ENCODE data around the gene CWH43. TPM values are rescaled to one million over a fixed set of nuclear protein-coding genes. Genes with fewer than 3 reads are reported as not detected.

The CWH43 gene
- total RNA-seq, 1 donor from 2014 or later = not detected

- Mint-ChIP-seq H3K27me3 (no peaks in the 10 kb centered on the region), H3K9me3 (ENCODE audit: low read depth) (peaks cover 47% of the 10 kb centered on the region)
These were observed 14.7 kb downstream of the CWH43 start for GRCh38 chr4:49000806-49001205.

DNA sequence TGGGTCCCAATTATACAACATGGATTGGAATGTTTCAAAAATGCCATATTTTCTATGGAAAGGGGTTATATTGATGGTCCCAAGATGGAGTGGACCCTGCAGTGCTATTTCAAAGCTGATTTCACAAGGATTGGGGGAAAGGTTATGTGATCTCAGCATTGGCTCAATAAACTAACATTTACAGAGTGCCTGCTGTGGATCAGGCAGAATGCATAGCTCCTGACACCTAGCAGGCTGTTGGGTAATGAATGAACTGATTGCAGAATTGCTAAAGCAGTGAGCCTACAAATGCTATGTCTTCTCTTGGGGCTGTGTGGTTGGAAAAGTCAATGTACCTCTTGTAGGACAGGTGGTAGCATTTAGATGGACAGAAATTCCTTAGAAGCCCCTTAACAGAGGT is 16.9 kb downstream of the CWH43 start:
- Mint-ChIP-seq H3K27ac (no peak overlapping the region), H3K4me1 (ENCODE audit: low read depth) (no peaks in the 10 kb centered on the region), H3K27me3 (no peaks in the 10 kb centered on the region), H3K4me3 (ENCODE audit: low read depth) (no peak overlapping the region), H3K36me3 (ENCODE audit: insufficient read depth) (no peaks in the 10 kb centered on the region), H3K9me3 (ENCODE audit: low read depth) (peaks cover 38% of the 10 kb centered on the region)
- TF ChIP-seq, protein P1, sequence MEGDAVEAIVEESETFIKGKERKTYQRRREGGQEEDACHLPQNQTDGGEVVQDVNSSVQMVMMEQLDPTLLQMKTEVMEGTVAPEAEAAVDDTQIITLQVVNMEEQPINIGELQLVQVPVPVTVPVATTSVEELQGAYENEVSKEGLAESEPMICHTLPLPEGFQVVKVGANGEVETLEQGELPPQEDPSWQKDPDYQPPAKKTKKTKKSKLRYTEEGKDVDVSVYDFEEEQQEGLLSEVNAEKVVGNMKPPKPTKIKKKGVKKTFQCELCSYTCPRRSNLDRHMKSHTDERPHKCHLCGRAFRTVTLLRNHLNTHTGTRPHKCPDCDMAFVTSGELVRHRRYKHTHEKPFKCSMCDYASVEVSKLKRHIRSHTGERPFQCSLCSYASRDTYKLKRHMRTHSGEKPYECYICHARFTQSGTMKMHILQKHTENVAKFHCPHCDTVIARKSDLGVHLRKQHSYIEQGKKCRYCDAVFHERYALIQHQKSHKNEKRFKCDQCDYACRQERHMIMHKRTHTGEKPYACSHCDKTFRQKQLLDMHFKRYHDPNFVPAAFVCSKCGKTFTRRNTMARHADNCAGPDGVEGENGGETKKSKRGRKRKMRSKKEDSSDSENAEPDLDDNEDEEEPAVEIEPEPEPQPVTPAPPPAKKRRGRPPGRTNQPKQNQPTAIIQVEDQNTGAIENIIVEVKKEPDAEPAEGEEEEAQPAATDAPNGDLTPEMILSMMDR (IDR thresholded peaks at IDR 0.05; ENCODE audit: unreplicated experiment) = no peak
- DNase-seq (ENCODE audit: low spot score, unreplicated experiment) = no peak

More at GRCh38 chr4:49000806-49001205, 14.7 kb downstream of the CWH43 start:
- H3K36me3 Mint-ChIP-seq (ENCODE audit: insufficient read depth) = no peaks in the 10 kb centered on the region
- no peak overlapping the region for H3K27ac Mint-ChIP-seq
- TF ChIP-seq, protein P1 (IDR thresholded peaks at IDR 0.05; ENCODE audit: unreplicated experiment) = no peak
- no peak for DNase-seq (ENCODE audit: low spot score, unreplicated experiment)
- no peak overlapping the region for H3K4me3 Mint-ChIP-seq (ENCODE audit: low read depth)
- no peaks in the 10 kb centered on the region for H3K4me1 Mint-ChIP-seq (ENCODE audit: low read depth)

GRCh38 chr4:49018718-49019295 is 32.7 kb downstream of the CWH43 start:
- Mint-ChIP-seq H3K4me1 (ENCODE audit: low read depth) (no peaks in the 10 kb centered on the region), H3K4me3 (ENCODE audit: low read depth) (no peak overlapping the region), H3K9me3 (ENCODE audit: low read depth) (peaks cover 65% of the 10 kb centered on the region), H3K36me3 (ENCODE audit: insufficient read depth) (no peaks in the 10 kb centered on the region), H3K27me3 (no peaks in the 10 kb centered on the region), H3K27ac (no peak overlapping the region)
- no peak for DNase-seq (ENCODE audit: low spot score, unreplicated experiment)
- TF ChIP-seq, protein P1 (IDR thresholded peaks at IDR 0.05; ENCODE audit: unreplicated experiment) = no peak

GRCh38 chr4:49032440-49033161 is 46.5 kb downstream of the CWH43 start:
- Mint-ChIP-seq H3K27me3 (no peaks in the 10 kb centered on the region), H3K4me3 (ENCODE audit: low read depth) (no peak overlapping the region), H3K27ac (no peak overlapping the region), H3K9me3 (ENCODE audit: low read depth) (peaks cover 60% of the 10 kb centered on the region), H3K4me1 (ENCODE audit: low read depth) (no peaks in the 10 kb centered on the region), H3K36me3 (ENCODE audit: insufficient read depth) (no peaks in the 10 kb centered on the region)
- TF ChIP-seq, protein P1 (IDR thresholded peaks at IDR 0.05; ENCODE audit: unreplicated experiment) = no peak
- DNase-seq (ENCODE audit: low spot score, unreplicated experiment) = no peak

DNA sequence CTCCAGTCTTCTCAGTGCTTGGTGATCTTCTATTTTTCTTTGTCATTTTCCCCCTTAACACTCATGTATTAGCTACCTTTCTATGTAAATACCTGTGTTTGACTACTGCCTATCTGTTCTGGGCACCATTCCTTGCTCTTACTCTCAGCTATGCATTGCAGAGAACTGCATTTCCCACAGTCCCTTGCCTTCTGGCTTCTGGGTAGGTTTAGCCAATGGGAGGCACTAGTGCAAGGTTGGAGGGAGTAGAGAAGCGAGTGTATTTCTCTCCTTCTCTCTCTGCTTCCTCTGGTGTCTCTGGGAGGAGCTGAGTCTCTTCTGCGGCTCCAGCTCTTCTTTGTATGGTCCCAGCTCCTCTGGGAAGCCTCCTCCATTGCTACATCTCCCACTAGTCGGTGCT is 50.5 kb downstream of the CWH43 start:
- TF ChIP-seq, protein P1 (IDR thresholded peaks at IDR 0.05; ENCODE audit: unreplicated experiment) = no peak
- DNase-seq (ENCODE audit: low spot score, unreplicated experiment) = no peak
- Mint-ChIP-seq H3K9me3 (ENCODE audit: low read depth) (peaks cover 40% of the 10 kb centered on the region), H3K4me3 (ENCODE audit: low read depth) (no peak overlapping the region), H3K27ac (no peak overlapping the region), H3K4me1 (ENCODE audit: low read depth) (no peaks in the 10 kb centered on the region), H3K27me3 (no peaks in the 10 kb centered on the region), H3K36me3 (ENCODE audit: insufficient read depth) (no peaks in the 10 kb centered on the region)

Data from progenitor cell of endocrine pancreas (in vitro differentiated cells).